Measurements from ENCODE around the gene ASCC2. TPM values are rescaled to one million over a fixed set of nuclear protein-coding genes. Genes with fewer than 3 reads are reported as not detected.

ASCC2 gene
- polyA plus RNA-seq, 1 donor = 33.8 TPM

GRCh38 chr22:29786031-29786430, 52.0 kb downstream of the ASCC2 start:
- DNase-seq (ENCODE audit: low read depth) = no peak

GRCh38 chr22:29784451-29785361, 53.4 kb downstream of the ASCC2 start:
- no peak for DNase-seq (ENCODE audit: low read depth)

DNA sequence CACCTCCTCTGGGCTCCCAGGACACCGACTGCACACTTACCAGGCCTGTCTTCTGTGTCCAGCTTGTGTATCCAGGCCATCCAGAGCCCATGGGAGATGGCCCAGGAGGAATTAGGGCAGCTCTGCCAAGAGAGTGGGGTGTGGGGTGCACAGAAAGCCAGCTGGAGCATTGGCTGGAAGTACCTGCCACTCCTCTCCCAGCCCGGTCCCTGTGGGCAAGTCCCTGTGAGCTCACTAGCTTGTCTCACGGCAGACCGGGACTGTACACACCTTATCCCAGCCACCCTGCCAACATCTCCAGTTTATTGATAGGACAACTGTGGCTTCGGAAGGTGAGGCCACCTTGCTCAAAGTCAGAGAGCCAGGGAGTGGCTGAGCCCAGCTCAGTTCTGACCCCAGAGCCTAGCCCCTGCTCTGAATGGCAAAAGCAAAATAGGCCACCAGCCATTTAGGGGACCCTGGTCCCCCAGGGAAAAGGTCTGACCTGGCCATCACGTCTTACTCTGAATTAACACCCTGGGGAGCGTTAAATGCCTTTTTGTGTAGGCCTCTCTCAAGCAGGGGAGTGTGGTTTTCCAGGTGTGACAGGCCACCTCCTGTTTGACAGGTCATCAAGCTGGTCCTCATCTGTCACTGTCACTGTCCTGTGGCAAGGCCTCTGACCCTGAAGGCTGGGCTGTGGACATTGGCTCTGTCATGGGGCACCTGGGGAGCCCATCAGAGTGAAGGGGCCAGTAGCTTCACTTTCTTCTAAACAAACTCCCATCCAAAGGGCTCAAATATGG, 55.8 kb downstream of the ASCC2 start:
- no peak for DNase-seq (ENCODE audit: low read depth)

DNA sequence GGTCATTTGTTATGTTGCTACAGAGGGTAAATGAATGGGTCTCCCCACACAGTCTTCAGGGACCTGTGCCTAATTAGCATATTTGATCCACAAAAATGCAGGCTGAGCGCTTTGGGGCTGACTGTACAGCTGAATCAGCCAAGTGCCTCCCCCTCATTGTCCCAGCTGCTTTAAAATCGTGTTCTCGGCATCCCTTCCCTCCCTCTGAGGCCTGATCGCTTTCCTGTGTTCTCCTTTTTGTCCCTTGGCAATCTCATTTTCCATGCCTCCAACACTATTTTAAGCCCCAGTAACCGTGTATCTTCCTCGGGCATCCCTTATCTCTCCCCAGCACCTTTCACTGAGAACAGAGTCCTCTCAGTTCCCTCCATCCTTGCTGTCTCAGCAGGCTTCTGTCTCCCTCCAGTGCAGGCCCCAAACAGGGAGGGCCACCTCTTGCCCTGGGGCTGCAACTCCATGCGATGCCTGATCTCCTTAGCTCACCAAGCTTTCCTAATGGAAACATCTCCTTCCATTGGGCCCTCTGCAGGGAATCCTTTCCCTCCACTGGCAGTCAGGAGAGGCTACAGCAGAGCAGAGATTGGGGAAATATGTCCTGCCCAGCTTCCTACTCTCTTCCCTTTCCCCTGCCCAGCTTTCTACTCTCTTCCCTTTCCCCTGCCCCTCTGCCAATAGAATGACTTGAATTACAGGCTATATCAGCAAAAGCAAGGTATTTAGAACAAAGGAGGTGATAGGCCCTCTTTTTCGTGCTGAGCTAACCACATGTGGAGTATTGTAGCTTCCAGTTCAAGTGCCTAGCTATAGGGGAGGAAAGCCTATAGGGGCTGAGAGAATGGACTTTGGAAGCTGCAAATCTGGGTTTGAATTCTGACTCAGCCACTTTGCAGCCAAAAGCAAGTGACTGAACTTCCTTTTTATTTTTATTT, 57.1 kb downstream of the ASCC2 start:
- DNase-seq (ENCODE audit: low read depth) = no peak

DNA sequence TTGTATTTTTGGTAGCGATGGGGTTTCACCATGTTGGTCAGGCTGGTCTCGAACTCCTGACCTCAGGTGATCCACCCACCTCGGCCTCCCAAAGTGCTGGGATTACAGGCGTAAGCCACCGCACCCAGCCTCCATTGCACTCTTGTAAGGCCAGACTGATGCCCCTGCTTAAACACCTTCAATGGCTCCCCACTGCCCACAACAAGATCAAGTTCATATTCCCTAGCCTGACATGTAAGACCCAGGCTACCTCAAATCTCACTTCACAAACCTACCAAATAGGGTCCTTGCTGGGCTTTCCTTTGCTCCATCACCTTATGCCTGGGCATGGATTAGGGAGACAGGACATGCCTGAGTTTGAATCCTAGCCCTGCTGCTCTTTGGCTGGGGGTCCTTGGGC, 57.9 kb downstream of the ASCC2 start:
- no peak for DNase-seq (ENCODE audit: low read depth)

DNA sequence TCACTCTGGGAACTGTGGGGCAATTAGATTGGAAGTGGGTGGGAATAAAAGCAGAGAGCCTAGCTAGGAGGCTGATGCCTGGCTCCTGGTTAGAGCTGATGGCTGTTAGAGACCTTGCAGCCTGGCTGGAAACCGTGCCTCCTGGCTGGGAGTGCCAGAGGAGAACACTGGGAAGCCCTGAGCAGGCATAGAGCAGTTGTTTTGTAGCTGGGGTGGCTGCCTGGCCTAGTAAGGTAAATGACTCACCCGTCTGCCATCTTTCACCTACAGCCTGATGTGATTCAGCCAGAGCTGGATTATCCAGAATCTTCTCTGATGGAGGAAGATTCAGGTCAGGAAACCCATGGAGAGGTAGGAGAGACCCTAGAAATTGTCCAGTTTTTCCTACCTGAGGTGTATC, 64.8 kb downstream of the ASCC2 start:
- no peak for DNase-seq (ENCODE audit: low read depth)

DNA sequence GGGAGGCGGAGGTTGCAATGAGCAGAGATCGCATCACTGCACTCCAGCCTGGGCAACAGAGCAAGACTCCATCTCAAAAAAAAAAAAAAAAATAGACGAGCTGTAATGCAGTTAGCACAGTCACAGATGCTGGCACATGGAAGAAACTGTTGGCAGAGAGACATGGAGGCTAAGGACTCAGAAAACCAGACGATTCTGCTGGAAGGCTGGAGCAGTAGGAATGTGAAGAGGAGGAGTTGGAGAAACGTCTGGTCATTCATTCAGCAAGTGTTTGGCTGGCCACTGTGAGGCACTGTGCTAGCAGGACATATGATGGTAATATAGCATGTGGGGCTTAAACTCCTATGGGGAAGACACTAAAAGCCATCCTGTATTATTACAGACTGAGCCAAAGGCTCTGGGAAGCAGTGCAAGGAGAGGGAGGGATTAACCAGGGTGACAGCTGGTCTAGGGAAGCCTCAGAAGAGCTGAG, 65.9 kb downstream of the ASCC2 start:
- peak; percentile 39 for DNase-seq (ENCODE audit: low read depth)

DNA sequence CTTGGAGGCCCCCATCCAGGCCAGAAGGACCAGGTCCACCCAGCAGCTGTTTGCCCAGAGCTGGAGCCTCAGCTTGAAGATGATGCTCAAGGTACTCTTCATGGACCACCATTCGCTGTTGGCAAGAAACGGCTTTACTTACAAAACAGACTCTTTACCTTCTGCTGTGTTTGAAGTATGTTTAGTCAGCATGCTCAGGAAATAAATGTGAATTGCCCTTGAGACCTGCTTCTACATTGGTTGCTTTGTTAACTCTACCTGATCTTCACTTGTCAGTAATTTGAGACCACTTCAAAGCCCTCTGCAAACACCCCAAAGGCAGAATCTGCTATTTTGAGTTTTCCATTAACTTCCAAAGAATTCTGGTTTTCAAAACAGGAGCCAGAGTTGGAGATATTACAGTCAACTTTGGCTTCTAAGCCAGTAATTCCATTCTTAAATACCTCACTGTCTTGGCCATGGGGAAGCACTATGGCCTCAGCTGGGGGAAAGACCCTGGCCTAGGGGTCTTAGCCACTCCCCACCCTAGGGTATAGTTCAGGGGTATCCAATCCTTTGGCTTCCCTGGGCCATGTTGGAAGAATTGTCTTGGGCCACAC, 68.3 kb downstream of the ASCC2 start:
- DNase-seq (ENCODE audit: low read depth) = no peak

- DNase-seq (ENCODE audit: low read depth) = no peak
Measured at GRCh38 chr22:29768052-29768693, 69.9 kb downstream of the ASCC2 start.

DNA sequence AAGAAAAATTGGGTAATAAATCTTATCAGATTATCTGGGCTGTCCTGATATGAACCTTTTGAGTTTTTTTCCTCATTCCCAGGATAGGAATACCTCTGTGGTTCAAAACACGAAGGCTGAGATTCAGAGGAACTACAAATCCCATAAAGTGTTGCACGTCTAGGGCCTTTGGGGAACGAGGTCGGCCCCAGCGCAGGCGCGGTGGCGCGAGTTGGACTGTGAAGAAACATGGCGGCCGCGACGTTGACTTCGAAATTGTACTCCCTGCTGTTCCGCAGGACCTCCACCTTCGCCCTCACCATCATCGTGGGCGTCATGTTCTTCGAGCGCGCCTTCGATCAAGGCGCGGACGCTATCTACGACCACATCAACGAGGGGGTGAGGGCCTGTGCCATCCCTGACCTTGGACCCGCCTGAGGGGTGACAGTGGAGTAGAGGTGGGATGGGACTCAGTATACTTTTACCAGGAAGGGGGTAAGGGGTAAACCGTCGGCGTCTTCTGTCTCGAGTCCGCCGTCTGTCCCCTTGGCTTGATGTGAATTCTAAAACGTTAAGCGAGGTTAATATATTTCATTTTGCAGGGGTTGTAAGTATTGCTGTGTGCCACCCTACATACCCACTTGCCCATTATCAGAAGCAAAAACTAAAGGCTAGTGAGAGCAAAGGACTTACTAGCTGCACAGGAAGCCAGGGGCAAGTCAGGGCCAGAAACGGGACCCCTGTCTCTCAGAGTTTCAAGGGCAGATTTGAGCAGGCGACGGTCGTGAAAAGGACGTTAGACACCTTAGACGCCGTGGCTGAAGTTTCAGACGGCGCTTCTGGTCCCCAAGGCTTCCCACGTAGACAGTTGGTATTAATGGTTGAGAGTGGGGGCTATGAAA, 70.7 kb downstream of the ASCC2 start, which contains the start of gene UQCR10:
TSS of gene UQCR10 (plus strand) at position 199 of the 881 bp plus-strand sequence. CDS start at position 229, 30 bp downstream.
- DNase-seq (ENCODE audit: low read depth) = peak; percentile 70

GRCh38 chr22:29766632-29767170, 71.4 kb downstream of the ASCC2 start, which contains the start of gene ZMAT5:
Gene ZMAT5, minus strand, starts transcription at chr22:29767007. Its CDS starts 18,463 bp downstream, at chr22:29748544.
- DNase-seq (ENCODE audit: low read depth) = peak; percentile 91

DNA sequence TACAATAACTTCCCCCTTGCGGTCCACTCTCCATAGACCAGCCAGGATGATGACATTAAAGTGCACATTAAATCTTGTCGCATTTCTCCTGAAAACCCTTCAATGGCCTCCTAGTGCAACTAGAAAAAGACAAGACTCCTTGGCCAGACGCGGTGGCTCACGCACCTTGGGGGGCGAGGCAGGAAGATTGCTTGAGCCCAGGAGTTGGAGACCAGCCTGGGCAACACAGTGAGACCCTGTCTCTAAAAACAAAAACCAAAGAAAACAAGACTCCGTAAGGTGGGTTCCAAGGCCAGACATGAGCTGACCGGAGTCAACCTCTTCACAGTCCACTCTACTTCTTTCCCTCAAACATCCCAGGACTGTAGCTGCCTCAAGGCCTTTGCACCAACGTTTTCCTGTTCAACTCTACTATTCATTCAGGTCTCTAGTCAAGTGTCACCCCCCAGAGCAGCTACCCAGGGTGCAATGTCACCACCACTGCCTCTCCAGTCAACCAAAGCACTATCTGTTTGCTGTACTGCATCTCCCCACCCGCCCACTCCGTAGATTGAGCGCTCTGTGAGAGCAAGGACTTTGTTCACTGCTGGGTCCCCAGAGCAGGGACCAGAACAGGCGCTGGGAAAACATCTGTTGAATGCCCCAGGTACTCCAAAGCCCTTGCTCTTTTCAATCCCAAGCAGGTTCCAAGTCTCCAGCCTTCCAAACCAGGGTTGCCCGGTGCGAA, 72.0 kb downstream of the ASCC2 start:
- DNase-seq (ENCODE audit: low read depth) = no peak

DNA sequence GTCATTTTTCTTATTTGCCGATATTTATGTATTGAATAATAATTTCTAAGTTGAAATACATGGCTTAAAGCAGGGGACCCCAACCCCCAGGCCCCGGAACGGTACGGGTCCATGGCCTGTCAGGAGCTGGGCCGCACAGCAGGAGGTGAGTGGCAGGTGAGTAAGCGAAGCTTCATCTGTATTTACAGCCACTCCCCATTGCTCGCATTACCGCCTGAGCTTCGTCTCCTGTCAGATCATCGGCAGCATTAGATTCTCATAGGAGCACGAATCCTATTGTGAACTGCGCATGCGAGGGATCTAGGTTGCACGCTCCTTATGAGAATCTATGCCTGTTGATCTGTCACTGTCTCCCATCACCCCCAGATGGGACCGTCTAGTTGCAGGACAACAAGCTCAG, 75.8 kb downstream of the ASCC2 start:
- DNase-seq (ENCODE audit: low read depth) = no peak

DNA sequence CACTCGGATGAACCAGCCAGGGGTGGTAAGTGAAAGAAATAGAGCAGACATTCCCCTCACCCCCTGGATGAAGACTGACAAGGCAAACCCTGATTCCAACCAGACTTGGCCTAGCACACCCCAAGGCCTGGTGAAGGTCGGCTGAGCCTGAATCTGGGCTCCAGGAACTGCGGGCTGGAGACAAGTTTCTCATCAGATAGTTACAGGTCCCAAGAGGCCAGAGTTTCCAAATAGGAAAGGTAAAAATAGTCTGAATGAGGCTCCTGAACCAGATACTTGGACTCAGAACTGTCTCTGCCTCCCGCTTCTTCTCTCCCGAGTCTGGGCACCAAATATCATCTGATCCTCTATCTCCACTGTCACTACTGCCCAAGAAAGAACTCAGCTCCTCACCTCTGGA, 79.1 kb downstream of the ASCC2 start:
- no peak for DNase-seq (ENCODE audit: low read depth)

- DNase-seq (ENCODE audit: low read depth) = no peak
Measured at GRCh38 chr22:29758068-29758622, 79.9 kb downstream of the ASCC2 start.

DNA sequence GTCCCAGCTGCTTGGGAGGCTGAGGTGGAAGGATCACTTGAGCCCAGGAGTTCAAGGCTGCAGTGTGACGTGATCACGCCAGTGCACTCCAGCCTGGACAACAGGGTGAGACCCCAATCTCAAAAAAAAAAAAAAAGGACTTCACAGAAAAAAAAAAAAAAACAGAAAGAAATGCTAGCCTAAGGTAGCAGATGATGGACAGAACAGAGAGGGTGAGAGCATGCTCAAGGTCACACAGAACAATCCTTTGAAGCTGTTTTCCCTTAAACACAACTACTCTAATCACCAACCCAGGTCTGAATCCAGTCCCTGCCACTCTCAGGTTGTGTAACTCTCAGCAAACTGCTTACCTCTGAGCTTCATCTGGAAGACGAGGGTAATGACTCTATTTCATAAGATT, 81.0 kb downstream of the ASCC2 start:
- DNase-seq (ENCODE audit: low read depth) = no peak

- DNase-seq (ENCODE audit: low read depth) = no peak
Measured at GRCh38 chr22:29756341-29756740, 81.7 kb downstream of the ASCC2 start.

- no peak for DNase-seq (ENCODE audit: low read depth)
Measured at GRCh38 chr22:29755889-29756288, 82.2 kb downstream of the ASCC2 start.

All from forelimb muscle (tissue), 1 donor.